SH-SY5Y (cell line): ENCODE data around the gene MYL3.

ENCODE experiments used
- GATA2 ChIP-seq: IDR thresholded peaks from 2 replicates; pipeline ENCODE4 v1.6.1; 2011; ENCODE audit warnings: mild to moderate bottlenecking, low read depth, low read length
- GATA3 ChIP-seq: IDR thresholded peaks from 2 replicates; pipeline ENCODE4 v1.6.1; 2011; ENCODE audit warnings: low read depth, mild to moderate bottlenecking, low read length, moderate library complexity

The MYL3 gene

DNA sequence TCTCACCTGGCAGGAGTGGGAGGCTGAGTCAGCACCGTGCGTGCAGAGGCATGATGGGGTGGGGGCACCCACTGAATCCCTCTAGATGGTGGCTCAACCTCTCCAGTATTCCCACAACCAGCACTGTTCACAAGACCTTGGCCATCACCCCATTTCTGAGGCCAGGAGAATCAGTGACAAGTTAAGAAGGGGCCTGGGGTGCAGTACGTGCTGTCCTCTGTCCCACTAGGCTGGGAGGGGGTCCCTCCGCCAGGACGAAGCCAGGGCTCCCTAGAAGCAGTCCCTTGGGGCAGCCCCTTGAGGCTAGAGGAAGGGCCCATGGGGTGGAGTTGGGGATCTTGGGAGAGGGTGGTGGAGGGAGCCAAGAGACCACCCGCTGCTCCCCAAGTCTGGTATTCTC, 4.8 kb downstream of the MYL3 start:
- TF ChIP-seq GATA2 (no peak), GATA3 (no peak)

- TF ChIP-seq GATA2 (no peak), GATA3 (no peak)
Measured at GRCh38 chr3:46857485-46858341, 5.5 kb downstream of the MYL3 start.

- TF ChIP-seq GATA3 (no peak), GATA2 (no peak)
Measured at GRCh38 chr3:46856576-46857471, 6.4 kb downstream of the MYL3 start.

DNA sequence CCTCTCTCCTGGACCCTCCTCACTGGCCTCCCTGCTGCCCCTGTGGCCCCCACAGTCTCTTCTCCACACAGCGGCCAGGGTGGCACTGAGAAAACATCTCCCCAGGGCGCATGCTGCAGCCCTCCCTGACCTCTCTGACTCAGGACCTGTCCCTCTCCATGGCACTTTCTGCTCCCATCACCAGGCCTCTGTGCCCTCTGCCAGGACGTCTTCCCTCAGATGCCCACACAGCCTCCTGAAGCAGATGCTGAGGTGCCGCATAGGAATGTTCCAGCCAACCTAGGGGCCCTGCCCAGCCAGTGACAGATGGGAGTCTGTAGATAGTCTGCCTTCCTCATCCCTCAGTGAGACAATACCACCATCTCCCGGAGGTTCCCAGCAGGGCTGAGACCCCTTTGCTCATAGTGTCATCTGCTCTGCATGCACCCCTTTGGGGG, 8.7 kb downstream of the MYL3 start:
- TF ChIP-seq GATA2, result no peak
- TF ChIP-seq GATA3, result no peak

DNA sequence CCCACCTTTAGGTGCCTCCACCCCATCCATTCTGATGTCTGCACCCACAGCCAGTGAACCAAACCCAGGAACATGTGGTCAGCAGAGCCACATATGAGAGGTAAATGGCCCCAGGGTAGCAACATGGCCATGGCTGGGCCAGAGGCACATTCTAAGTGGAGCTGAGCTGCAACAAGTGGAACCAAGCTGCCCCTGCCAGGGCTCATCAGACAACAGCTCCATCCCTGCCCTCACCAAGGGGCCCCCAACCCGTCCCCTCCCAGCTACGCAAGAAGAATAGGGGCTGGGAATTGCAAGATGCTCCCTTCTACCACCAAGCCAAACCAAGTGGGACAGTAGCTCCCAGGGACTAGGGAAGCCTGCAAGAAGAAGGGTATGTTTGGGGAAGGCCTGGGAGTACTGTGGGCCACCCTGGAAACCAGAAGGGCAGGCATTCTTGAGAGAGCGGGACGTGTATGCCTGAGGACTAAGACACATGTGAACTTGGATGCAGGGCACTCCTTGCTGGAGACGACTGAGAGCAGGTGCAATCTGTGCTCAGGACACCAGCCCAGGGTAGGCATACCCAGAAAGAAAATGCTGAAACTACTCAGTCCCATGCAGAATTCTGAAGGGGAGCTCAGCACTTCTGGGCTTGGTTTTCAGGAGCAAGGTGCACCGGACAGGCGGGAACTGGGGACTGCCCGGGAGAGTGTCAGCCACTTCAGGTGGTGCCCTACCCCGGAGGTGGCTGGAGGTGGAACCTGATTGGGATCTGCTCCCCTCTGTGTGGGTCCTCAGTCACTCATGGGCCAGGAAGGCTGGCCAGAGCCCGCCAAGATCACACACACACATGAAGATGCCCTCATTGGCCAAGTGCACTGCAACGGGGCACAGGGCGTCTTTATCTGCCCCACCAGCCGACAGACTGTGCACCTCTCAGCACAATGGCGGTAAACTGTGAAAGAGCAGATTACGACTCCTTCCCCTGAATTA, 9.5 kb downstream of the MYL3 start:
- TF ChIP-seq GATA3 (no peak), GATA2 (no peak)

GRCh38 chr3:46852839-46853355, 10.3 kb downstream of the MYL3 start:
- TF ChIP-seq GATA3, result no peak
- no peak for TF ChIP-seq GATA2

GRCh38 chr3:46852334-46852720, 10.9 kb downstream of the MYL3 start:
- TF ChIP-seq GATA3, result no peak
- no peak for TF ChIP-seq GATA2

DNA sequence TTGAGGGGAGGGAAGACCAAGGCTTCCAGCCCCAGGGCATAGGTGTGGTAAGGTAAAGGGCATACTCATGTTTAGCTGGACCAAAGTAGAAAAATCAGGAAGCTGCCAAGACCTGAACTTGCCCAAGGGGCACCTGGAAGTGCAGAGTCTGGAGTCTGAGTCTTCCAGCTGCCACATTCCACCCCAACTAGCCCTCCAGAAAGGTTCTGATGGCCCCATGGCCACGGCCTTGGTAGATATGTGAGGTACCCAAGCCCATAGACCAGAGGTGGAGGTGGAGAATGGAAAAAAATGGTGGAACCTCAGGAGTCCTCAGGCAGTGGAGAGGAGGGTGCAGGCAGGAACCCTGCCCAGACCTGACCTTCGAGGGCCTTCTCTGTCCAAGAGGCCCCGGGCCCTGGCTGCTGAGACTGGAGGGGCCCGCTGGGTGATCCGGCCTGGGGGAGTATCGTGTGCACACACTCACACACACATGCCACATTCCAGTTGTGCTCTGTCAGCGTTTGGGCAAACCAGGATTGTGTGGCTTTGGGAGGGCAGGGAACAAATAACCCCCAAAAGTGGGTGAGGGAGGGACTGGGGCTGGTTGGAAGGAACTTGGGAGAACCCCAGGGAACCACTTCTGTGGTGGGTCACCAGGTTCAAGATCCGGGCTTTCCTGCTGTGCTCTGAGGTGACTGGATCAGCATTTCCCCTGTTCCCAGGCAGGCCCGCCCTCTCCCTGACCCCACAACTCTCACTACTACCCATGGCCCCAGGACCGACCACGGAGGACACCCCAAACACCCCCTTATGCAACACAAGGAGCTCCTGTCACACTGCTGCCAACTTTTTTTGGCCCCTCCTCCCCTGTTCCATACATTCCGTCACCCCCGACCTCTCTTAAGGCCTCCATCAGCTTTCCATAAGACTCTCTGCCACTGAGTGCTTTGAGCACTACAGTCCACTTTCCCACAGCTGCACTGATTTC, 11.6 kb downstream of the MYL3 start:
- TF ChIP-seq GATA3 (no peak), GATA2 (no peak)

GRCh38 chr3:46850468-46850779, 12.8 kb downstream of the MYL3 start:
- no peak for TF ChIP-seq GATA3
- TF ChIP-seq GATA2, result no peak

DNA sequence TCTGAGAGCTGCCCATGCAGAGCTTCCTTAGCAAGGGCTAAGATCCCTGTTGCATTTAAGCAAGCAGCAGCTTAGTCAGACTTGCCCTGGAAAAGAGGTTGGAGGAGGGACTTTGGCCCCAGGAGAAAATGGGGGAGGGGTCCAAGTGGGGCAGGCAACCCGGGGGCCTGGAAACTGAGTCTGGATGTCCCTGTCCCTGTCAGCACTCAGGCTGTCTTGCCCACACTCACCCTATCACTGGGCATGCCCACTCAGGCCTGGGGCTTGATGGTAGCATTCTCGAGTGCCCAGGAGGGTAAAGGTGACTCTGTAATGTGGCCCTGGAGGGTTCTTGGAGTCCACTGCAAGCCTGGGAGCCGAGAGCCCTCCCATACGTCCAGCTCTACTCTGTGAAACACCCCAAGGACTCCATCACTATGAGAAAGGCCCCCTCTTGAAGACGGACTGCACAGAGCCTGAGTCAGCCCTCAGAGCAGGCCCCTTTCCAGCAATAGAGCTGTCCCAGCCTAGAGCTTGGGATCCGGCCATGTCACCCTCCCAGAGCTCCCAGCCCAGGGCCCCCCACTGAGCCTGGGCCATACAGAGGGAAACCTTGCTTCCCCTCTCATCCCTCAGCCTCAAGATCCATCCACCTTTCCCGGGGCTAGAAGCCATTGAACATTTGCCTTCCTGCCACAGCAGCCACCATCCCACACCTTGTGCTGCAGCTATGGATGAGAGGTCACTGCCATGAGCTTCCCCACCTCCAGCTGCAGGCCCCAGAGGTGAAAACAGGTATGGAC, 13.4 kb downstream of the MYL3 start:
- TF ChIP-seq GATA2, result no peak
- no peak for TF ChIP-seq GATA3

DNA sequence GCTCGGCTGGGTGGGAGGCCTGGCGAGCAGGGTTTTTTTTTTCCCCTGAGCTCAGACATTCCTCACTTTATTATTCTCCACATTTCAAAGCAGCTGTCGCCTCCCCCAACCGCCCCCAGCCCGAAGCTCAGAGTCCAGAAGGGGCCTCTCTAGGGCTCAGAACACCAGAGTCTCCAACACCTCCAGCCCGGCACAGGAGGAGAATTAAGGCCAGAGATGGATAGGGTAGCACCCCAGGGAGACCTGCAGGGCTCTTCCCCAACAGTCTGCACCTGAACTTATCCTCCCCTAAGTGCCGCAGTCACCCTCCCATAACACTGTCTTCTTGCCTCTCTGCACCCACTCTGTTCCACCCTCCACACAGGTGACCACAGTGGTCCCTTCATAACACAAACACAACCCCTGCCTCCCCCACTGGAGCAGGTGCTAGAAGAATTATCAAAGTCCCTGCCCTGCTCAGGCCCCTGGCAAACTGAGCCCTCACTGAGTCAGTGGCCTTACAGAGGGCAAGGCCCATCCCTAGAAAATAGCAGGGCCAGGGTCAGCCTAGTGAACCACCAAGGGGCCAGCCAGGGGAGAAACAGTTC, 14.1 kb downstream of the MYL3 start:
- TF ChIP-seq GATA2, result no peak

GRCh38 chr3:46848271-46849044, 14.8 kb downstream of the MYL3 start:
- TF ChIP-seq GATA2, result no peak
- TF ChIP-seq GATA3, result no peak

DNA sequence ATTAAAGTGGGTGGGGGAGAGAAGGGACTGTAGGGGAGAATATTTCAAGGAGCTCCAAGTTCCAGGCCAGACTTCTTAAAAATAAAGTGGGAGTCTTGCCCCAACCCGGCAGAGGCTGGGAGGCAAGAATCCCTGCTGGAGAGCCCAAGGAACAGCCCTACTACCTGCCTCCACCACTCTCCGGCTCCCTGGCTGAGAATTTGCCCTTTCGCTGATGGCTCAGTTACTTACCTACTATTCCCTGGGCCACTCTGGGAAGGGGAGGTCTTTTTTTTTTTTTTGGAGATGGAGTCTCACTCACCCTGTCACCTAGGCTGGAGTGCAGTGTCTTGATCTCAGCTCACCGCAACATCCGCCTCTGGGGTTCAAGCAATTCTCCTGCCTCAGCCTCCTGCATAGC, 15.5 kb downstream of the MYL3 start:
- TF ChIP-seq GATA3 (no peak), GATA2 (no peak)
